Measurements from ENCODE around the gene NHERF1.

GRCh38 chr17:74772053-74772452, 23.6 kb downstream of the NHERF1 start:
- TF ChIP-seq EP300 (IDR thresholded peaks at IDR 0.05) = no peak
- TF ChIP-seq POLR2AphosphoS5 (IDR thresholded peaks at IDR 0.05) = no peak
- TF ChIP-seq, protein P1, sequence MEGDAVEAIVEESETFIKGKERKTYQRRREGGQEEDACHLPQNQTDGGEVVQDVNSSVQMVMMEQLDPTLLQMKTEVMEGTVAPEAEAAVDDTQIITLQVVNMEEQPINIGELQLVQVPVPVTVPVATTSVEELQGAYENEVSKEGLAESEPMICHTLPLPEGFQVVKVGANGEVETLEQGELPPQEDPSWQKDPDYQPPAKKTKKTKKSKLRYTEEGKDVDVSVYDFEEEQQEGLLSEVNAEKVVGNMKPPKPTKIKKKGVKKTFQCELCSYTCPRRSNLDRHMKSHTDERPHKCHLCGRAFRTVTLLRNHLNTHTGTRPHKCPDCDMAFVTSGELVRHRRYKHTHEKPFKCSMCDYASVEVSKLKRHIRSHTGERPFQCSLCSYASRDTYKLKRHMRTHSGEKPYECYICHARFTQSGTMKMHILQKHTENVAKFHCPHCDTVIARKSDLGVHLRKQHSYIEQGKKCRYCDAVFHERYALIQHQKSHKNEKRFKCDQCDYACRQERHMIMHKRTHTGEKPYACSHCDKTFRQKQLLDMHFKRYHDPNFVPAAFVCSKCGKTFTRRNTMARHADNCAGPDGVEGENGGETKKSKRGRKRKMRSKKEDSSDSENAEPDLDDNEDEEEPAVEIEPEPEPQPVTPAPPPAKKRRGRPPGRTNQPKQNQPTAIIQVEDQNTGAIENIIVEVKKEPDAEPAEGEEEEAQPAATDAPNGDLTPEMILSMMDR (IDR thresholded peaks at IDR 0.05) = no peak
- TF ChIP-seq POLR2A (IDR thresholded peaks at IDR 0.05; ENCODE audit: low read depth) = no peak
